22Rv1 (cell line): ENCODE results near the gene ARPC4.

Source experiments
- H3K27ac ChIP-seq: fragments of 450-650 bp; 2 replicates; pipeline ENCODE4 v1.5.1; 2017
- ZFX ChIP-seq: fragments of 450-650 bp; IDR thresholded peaks from 2 replicates; pipeline ENCODE4 v1.6.1; 2017; ENCODE audit warnings: antibody characterized with exemption, borderline replicate concordance
- TF ChIP-seq, protein P1 (sequence below): fragments of 450-650 bp; IDR thresholded peaks from 2 replicates; pipeline ENCODE4 v1.5.1; 2017; ENCODE audit warnings: mild to moderate bottlenecking

ARPC4 gene

DNA sequence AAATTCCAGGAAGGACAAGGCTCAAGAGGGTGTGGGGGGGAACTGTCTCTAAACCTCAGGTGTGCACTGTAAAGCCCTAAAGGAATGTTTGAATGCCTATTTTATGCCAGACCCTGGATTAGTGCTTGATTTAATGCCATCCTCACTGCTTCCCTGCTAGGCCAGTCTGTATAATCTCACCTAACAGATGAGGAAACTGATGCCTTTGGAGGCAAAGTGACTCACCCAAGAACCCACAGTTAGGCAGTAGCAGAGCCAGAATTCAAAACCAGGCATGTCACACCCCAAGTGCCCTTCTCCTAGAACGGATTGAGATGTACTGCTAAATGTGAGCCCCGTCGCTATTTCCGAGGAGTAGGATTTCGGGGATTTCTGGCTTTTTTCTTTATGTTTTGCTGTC is 31.0 kb upstream of the ARPC4 start:
- H3K27ac ChIP-seq = no peak overlapping the region
- TF ChIP-seq, protein P1, sequence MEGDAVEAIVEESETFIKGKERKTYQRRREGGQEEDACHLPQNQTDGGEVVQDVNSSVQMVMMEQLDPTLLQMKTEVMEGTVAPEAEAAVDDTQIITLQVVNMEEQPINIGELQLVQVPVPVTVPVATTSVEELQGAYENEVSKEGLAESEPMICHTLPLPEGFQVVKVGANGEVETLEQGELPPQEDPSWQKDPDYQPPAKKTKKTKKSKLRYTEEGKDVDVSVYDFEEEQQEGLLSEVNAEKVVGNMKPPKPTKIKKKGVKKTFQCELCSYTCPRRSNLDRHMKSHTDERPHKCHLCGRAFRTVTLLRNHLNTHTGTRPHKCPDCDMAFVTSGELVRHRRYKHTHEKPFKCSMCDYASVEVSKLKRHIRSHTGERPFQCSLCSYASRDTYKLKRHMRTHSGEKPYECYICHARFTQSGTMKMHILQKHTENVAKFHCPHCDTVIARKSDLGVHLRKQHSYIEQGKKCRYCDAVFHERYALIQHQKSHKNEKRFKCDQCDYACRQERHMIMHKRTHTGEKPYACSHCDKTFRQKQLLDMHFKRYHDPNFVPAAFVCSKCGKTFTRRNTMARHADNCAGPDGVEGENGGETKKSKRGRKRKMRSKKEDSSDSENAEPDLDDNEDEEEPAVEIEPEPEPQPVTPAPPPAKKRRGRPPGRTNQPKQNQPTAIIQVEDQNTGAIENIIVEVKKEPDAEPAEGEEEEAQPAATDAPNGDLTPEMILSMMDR = no peak
- TF ChIP-seq ZFX = no peak

DNA sequence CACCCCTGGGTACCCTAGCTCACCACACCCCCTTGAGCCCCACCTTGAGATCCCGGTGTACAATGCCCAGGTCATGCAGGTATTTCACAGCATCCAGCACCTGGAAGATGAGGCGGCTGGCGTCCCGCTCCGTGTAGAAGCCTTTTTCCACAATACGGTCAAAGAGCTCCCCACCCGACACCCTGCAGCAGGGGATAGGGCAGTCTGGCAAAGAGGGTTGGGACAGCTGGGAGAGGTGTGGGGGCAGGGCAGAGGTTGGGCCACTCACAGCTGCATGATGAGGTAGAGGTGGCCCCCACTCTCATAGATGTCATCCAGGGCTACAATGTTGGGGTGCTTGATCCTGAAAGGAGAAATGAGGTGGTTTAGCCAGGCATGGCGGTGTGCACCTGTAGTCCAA is 30.0 kb upstream of the ARPC4 start:
- no peak overlapping the region for H3K27ac ChIP-seq
- TF ChIP-seq, protein P1 = no peak
- TF ChIP-seq ZFX = no peak

DNA sequence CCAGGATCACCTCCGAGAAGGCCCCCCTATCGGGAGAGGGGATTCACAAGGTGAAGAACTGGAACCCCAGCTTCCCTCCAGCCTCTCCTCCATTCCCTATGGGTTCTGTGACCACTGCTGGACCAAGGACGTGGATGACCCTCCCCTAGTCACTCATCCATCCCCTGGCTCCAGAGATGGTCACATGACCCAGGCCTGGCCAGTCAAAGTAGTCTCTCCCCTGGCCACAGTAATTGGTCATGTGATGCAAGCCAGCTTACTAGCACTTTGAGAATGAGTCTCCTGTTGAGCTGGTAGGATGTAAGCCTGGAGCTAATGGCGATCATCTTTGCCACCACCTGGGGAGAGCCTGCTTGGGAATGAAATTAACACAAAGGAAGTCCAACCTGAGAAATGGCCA is 27.0 kb upstream of the ARPC4 start:
- peak overlapping the region; percentile 23; the same call in 1 of the 2 replicates for H3K27ac ChIP-seq
- no peak for TF ChIP-seq ZFX
- TF ChIP-seq, protein P1 = no peak

DNA sequence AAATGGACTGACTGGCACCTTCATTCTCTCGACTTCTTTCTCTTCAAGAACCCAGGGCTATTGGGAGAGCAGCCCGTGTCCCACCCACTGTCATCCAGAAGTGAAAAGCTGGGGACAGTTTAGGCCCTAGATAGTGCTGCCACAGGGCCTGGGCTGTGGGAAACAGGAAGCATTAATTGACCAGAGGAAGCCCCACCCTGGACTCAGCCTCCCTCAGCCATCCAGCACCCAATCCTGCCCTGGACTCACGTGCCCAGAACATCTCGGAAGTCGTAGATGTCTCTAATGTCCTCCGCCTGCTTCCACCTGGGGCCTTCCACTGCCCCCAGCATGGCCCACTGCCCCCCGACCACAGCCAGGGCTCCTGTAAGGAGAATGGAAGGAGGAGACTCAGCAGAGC is 25.5 kb upstream of the ARPC4 start:
- H3K27ac ChIP-seq = peak overlapping the region; percentile 23; the same call in 1 of the 2 replicates
- TF ChIP-seq, protein P1 = no peak
- no peak for TF ChIP-seq ZFX

DNA sequence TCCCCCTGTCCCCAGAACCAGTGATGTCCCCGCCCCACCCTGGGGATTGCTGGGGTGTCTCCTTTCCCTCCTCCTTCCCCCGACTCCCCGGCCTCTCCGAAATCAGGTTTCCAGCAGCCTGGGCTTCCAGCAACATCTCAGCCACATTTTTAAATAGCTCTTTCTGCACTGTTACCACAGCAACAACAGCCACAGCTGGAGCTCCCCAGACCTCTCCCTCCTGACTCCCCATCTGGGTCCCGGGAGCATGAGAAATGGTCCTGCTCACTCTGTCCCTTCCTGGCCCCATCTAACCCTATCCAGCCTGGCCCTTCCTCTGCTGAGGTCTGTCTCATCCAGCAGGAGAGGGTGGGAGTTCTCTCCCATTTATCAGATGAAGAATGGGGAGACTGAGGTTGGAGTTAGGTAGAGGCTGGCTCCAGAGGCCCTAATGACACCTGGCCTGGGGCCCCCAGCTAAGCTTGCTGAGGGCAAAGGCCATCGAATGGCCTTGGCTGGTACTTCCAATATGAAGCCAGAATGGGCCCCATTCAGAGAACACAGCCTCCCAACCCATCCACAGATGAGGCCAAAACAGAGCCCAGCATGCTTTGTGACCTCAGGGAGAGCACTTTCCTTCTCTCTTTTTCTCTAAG is 24.6 kb upstream of the ARPC4 start:
- peak overlapping the region; percentile 65 for H3K27ac ChIP-seq
- no peak for TF ChIP-seq ZFX
- TF ChIP-seq, protein P1 = no peak

DNA sequence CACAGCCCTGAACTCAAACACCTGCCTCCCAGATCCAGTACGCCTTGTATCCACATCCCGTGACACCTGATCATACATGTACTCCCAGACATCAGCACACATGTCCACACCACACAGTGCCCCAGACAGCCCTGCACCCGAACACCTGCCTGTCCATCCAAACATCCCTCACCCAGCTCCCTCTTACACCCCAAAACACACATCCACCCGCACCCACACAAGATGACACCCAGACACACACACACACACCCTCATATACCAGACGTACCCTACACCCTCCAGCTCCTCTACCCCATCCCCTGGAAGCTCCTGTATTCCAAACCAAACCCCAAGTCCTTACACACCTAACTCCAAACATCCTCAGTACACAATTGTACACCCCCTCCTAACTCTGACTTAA is 23.9 kb upstream of the ARPC4 start:
- TF ChIP-seq ZFX = no peak
- TF ChIP-seq, protein P1 = no peak
- H3K27ac ChIP-seq = peak overlapping the region; percentile 65

DNA sequence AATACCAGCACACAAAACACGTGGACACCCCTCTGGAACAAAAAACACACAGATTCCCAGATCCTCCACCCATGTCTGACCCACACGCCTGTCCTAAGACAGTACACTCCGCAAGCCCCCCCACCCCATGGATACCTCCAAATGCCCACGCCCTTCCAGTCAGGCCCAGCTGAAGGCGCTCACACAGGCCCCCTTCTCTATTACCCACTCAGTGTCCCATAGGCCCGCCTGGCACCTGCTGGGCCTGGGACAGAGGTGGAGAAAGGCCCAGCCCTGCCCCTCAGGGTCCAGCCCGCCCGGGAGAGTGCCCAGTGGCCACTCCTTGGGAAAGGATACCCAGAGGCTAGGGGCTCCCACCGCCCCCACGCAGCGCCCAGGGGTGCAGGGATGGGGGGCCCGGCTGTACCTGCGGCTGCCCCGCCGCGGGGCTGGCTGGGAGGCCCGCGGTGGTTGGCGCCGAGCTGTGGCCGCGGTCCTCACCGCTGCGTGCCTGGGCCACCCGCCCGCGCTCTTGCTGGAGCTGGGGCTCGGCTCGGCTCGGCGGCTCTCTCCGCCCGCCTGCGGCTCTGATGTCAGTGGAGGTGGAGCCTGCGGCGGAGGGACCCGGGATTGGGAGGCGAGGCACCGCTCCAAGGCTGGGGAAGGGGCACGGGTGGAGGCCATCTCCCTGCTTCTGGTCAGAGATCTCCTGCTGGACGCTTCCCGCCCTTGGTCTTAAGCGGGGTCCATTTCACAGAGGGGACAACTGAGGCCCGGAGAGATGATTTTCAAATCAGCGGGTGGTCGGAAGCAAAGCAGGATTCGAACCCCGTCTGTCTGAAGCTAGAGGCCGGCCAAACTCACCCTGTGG is 23.2 kb upstream of the ARPC4 start, which contains the start of gene CAMK1:
Gene CAMK1, minus strand, starts transcription at position 522 of the 850 bp plus-strand sequence. CDS start 2,198 bp downstream, outside the sequence.
- TF ChIP-seq, protein P1 = peak; percentile 15; the same call in 1 of the 2 replicates
- TF ChIP-seq ZFX = no peak

More for the DNA sequence above, 23.2 kb upstream of the ARPC4 start, which contains the start of gene CAMK1:
- H3K27ac ChIP-seq = peak within 1 kb of the TSS; percentile 65
